OCI-LY1 (cell line): ENCODE measurements around the gene STPG4.
"Not testable (repeated sequence)": the region's sequence is repeated elsewhere in the genome, so short reads cannot be mapped to it uniquely, and the experiment has no call there.

ENCODE experiments used
- H2AFZ ChIP-seq: fragments of 200-600 bp; sonication (generic), shearing (Covaris generic); 2 replicates; pipeline ENCODE4 v1.6.0; 2014; ENCODE audit warnings: antibody characterized with exemption, mild to moderate bottlenecking, low read length
- H3F3A ChIP-seq: fragments of 200-600 bp; sonication (generic), shearing (Covaris generic); 2 replicates; pipeline ENCODE4 v1.6.0; 2014; ENCODE audit warnings: mild to moderate bottlenecking, antibody characterized with exemption, low read length, moderate library complexity; ENCODE audit not compliant: insufficient read depth
- H3K27ac ChIP-seq: fragments of 200-600 bp; sonication (generic); 2 replicates; pipeline ENCODE4 v1.5.1; 2014; ENCODE audit warnings: low read length, mixed run types, mild to moderate bottlenecking, low read depth; ENCODE audit not compliant: poor library complexity, severe bottlenecking
- H3K27me3 ChIP-seq: fragments of 200-600 bp; sonication (generic); 2 replicates; pipeline ENCODE4 v1.6.0; 2014; ENCODE audit warnings: antibody characterized with exemption, mild to moderate bottlenecking, low read length, moderate library complexity; ENCODE audit not compliant: insufficient read depth
- H3K36me3 ChIP-seq: fragments of 200-600 bp; sonication (generic); 2 replicates; pipeline ENCODE4 v1.6.1; 2014; ENCODE audit warnings: mild to moderate bottlenecking, antibody characterized with exemption, low read length, moderate library complexity, mixed read lengths; ENCODE audit not compliant: insufficient read depth
- H3K4me1 ChIP-seq: fragments of 200-600 bp; sonication (generic); 2 replicates; pipeline ENCODE4 v1.5.1; 2014; ENCODE audit warnings: mild to moderate bottlenecking, low read length, moderate library complexity; ENCODE audit not compliant: insufficient read depth, severe bottlenecking
- H3K4me2 ChIP-seq: fragments of 200-600 bp; sonication (generic), shearing (Covaris generic); 2 replicates; pipeline ENCODE4 v1.6.1; 2014; ENCODE audit warnings: low read length
- H3K4me3 ChIP-seq: fragments of 200-600 bp; sonication (generic); 2 replicates; pipeline ENCODE4 v1.5.1; 2014; ENCODE audit warnings: low read length, low read depth, mild to moderate bottlenecking, mixed read lengths; ENCODE audit not compliant: poor library complexity, severe bottlenecking
- H3K79me2 ChIP-seq: fragments of 200-600 bp; shearing (Covaris generic); 2 replicates; pipeline ENCODE4 v1.6.1; 2016; ENCODE audit warnings: mixed run types, low read length, mixed read lengths; ENCODE audit not compliant: insufficient read depth
- H3K9ac ChIP-seq: fragments of 200-600 bp; sonication (generic), shearing (Covaris generic); 2 replicates; pipeline ENCODE4 v1.6.1; 2014; ENCODE audit warnings: mild to moderate bottlenecking, low read length, mixed read lengths
- H3K9me2 ChIP-seq: fragments of 200-600 bp; sonication (generic), shearing (Covaris generic); 2 replicates; pipeline ENCODE4 v1.6.1; 2014; ENCODE audit warnings: low read depth, mild to moderate bottlenecking, low read length, mixed read lengths
- H3K9me3 ChIP-seq: fragments of 200-600 bp; shearing (Covaris generic); 2 replicates; pipeline ENCODE4 v1.6.1; 2014; ENCODE audit warnings: low read length, mixed read lengths
- H4K20me1 ChIP-seq: fragments of 200-600 bp; sonication (generic), shearing (Covaris generic); 2 replicates; pipeline ENCODE4 v1.6.0; 2016; ENCODE audit warnings: mild to moderate bottlenecking, low read length; ENCODE audit not compliant: insufficient read depth
- CTCF ChIP-seq: fragments of 200-600 bp; sonication (generic), shearing (Covaris generic); IDR thresholded peaks from 2 replicates; pipeline ENCODE4 v1.5.1; 2017; ENCODE audit warnings: mild to moderate bottlenecking, antibody characterized with exemption, low read length, moderate library complexity, mixed read lengths
- EZH2 ChIP-seq: fragments of 200-600 bp; sonication (generic), shearing (Covaris generic); IDR thresholded peaks from 2 replicates; pipeline ENCODE4 v1.8.0; 2017; ENCODE audit warnings: borderline replicate concordance, mixed run types, mild to moderate bottlenecking, antibody characterized with exemption, low read length, moderate library complexity, mixed read lengths

Gene STPG4

GRCh38 chr2:47187069-47187468 is 32.0 kb upstream of the STPG4 start:
- Histone ChIP-seq H3K27me3 (no peaks in the 10 kb centered on the region), H3K4me2 (no peak overlapping the region), H3K4me3 (no peak overlapping the region), H3K79me2 (no peaks in the 10 kb centered on the region), H2AFZ (no peak overlapping the region), H3K9me3 (no peaks in the 10 kb centered on the region), H3K9ac (no peak overlapping the region), H3F3A (no peaks in the 10 kb centered on the region), H3K36me3 (no peaks in the 10 kb centered on the region), H4K20me1 (no peaks in the 10 kb centered on the region), H3K27ac (no peak overlapping the region), H3K9me2 (no peaks in the 10 kb centered on the region), H3K4me1 (no peaks in the 10 kb centered on the region)
- no peak for TF ChIP-seq CTCF
- no peak for TF ChIP-seq EZH2

DNA sequence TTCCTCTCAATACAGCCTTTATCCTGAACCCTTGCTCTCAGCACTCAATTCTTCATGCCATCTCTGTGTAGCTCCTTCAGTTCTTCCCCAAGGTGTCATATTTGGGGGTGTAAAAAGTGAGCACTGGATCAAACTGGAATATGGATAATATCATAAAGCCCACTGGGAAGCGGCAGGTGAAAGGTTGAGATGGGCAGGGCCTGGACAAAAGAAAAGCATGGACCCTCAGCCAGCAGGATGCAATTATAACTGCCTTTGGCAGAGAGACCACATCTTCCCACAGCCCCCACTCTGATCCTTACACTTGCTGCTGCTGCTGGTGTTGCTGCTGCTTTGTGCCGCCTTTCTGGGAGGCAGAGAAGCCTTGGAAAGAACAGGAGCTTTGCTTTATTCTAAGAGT is 31.2 kb upstream of the STPG4 start:
- Histone ChIP-seq H3K4me1 (no peaks in the 10 kb centered on the region), H3F3A (no peaks in the 10 kb centered on the region), H3K9me3 (no peaks in the 10 kb centered on the region), H3K79me2 (no peaks in the 10 kb centered on the region), H3K27ac (no peak overlapping the region), H3K9ac (no peak overlapping the region), H3K27me3 (no peaks in the 10 kb centered on the region), H3K4me2 (no peak overlapping the region), H3K4me3 (no peak overlapping the region), H4K20me1 (no peaks in the 10 kb centered on the region), H3K36me3 (no peaks in the 10 kb centered on the region), H2AFZ (no peak overlapping the region), H3K9me2 (no peaks in the 10 kb centered on the region)
- no peak for TF ChIP-seq EZH2
- TF ChIP-seq CTCF, result no peak

DNA sequence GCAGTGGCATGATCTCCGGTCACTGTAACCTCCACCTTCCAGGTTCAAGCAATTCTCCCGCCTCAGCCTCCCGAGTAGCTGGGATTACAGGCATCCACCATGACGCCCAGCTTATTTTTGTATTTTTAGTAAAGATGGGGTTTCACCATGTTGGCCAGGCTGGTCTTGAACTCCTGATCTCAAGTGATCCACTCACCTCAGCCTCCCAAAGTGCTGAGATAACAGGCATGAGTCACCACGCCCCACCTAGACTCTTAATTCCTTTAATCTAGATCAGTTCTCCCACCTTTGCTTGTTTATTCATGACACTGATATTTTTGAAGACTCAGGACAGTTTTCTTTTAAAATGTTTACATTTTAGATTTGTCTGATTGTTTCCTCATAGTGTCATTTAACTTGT is 30.0 kb upstream of the STPG4 start:
- not testable (repeated sequence) for H4K20me1 ChIP-seq, H3K79me2 ChIP-seq, H3K4me3 ChIP-seq, H2AFZ ChIP-seq, H3K9ac ChIP-seq, H3K27ac ChIP-seq, H3K27me3 ChIP-seq, H3K4me2 ChIP-seq, H3K9me2 ChIP-seq, H3K36me3 ChIP-seq, H3K4me1 ChIP-seq, H3F3A ChIP-seq, H3K9me3 ChIP-seq

GRCh38 chr2:47181176-47181575 is 26.1 kb upstream of the STPG4 start:
- H3K79me2 ChIP-seq, result peaks cover under 1% of the 10 kb centered on the region; the same call in 1 of the 2 replicates
- H3K4me1 ChIP-seq, result peaks cover 12% of the 10 kb centered on the region
- H4K20me1 ChIP-seq, result no peaks in the 10 kb centered on the region
- no peaks in the 10 kb centered on the region for H3K9me2 ChIP-seq
- H2AFZ ChIP-seq, result no peak overlapping the region
- H3K27me3 ChIP-seq, result no peaks in the 10 kb centered on the region
- no peaks in the 10 kb centered on the region for H3F3A ChIP-seq
- peaks cover under 1% of the 10 kb centered on the region; the same call in 1 of the 2 replicates for H3K36me3 ChIP-seq
- H3K9ac ChIP-seq, result no peak overlapping the region
- no peak overlapping the region for H3K27ac ChIP-seq
- no peaks in the 10 kb centered on the region for H3K9me3 ChIP-seq
- no peak overlapping the region for H3K4me3 ChIP-seq
- H3K4me2 ChIP-seq, result no peak overlapping the region
- TF ChIP-seq EZH2 (no peak), CTCF (no peak)
